Naive thymus-derived CD4-positive, alpha-beta T cell (primary cell): ENCODE measurements around the gene COL6A2. TPM values are rescaled to one million over a fixed set of nuclear protein-coding genes. Genes with fewer than 3 reads are reported as not detected.
"Not testable (repeated sequence)": the region's sequence is repeated elsewhere in the genome, so short reads cannot be mapped to it uniquely, and the experiment has no call there.

Experiments
- ATAC-seq: fragments of 150-1000 bp; cut with Tn5 transposase; 2 replicates; pipeline ENCODE4 v1.10.0; 2021; ENCODE audit warnings: mild to moderate bottlenecking, moderate library complexity
- CTCF ChIA-PET: fragments of 350-600 bp; sonication (Branson Sonifier 250); formaldehyde crosslinking; loops from one replicate; lab custom pipeline; 2021; ENCODE audit warnings: antibody characterized with exemption; lab: Charles Lee
- POLR2A ChIA-PET: fragments of 350-600 bp; sonication (Branson Sonifier 250); formaldehyde crosslinking; loops from one replicate; lab custom pipeline; 2021; ENCODE audit warnings: antibody characterized with exemption, inconsistent platforms; lab: Charles Lee
- DNase-seq, 9 donors: peaks; one replicate each; pipeline versions ENCODE4 v3.0.0 to v3.0.0-alpha.2; 2020 to 2022; ENCODE audit warnings: mixed read lengths in 1 of 9
- H3K27ac ChIP-seq: one replicate; pipeline ENCODE4 v1.7.0; 2013; ENCODE audit warnings: mild to moderate bottlenecking, low read depth, low read length, moderate library complexity
- H3K27me3 ChIP-seq, 2 donors: one replicate each; pipeline ENCODE4 v1.7.0; 2013; ENCODE audit warnings: low read length in 2 of 2, mild to moderate bottlenecking in 2 of 2, moderate library complexity in 2 of 2; ENCODE audit not compliant: control insufficient read depth in 2 of 2, insufficient read depth in 2 of 2
- H3K36me3 ChIP-seq, 3 experiments: 1 replicate in 2 of 3; 2 replicates in 1 of 3; pipeline ENCODE4 v1.7.0; 2013; ENCODE audit warnings: low read length in 3 of 3, mild to moderate bottlenecking in 3 of 3, moderate library complexity in 1 of 3; ENCODE audit not compliant: insufficient read depth in 3 of 3, control insufficient read depth in 2 of 3
- H3K4me1 ChIP-seq, 2 donors: one replicate each; pipeline ENCODE4 v1.7.0; 2013; ENCODE audit warnings: low read length in 2 of 2, mild to moderate bottlenecking in 2 of 2, moderate library complexity in 1 of 2; ENCODE audit not compliant: control insufficient read depth in 2 of 2, insufficient read depth in 2 of 2
- H3K4me3 ChIP-seq: 2 replicates; pipeline ENCODE4 v1.7.0; 2013; ENCODE audit warnings: mild to moderate bottlenecking, low read length
- H3K9me3 ChIP-seq, 3 experiments: 1 replicate in 2 of 3; 2 replicates in 1 of 3; pipeline ENCODE4 v1.7.0; 2013; ENCODE audit warnings: low read length in 3 of 3; ENCODE audit not compliant: control insufficient read depth in 2 of 3
- H3K27ac Mint-ChIP-seq, 9 donors: one replicate each; pipeline ENCODE4 v1.8.0; 2020 to 2022; ENCODE audit warnings: mixed read lengths in 9 of 9, mild to moderate bottlenecking in 8 of 9, moderate library complexity in 5 of 9, inconsistent platforms in 2 of 9
- H3K27me3 Mint-ChIP-seq, 5 donors: one replicate each; pipeline ENCODE4 v1.8.0; 2021 to 2022; ENCODE audit warnings: mixed read lengths in 5 of 5, mild to moderate bottlenecking in 1 of 5
- H3K36me3 Mint-ChIP-seq, 5 donors: one replicate each; pipeline ENCODE4 v1.8.0; 2020 to 2022; ENCODE audit warnings: mixed read lengths in 5 of 5, mild to moderate bottlenecking in 3 of 5, inconsistent platforms in 1 of 5
- H3K4me1 Mint-ChIP-seq, 7 donors: one replicate each; pipeline ENCODE4 v1.8.0; 2020 to 2022; ENCODE audit warnings: mixed read lengths in 7 of 7, mild to moderate bottlenecking in 3 of 7, inconsistent platforms in 1 of 7
- H3K4me3 Mint-ChIP-seq, 10 donors: one replicate each; pipeline ENCODE4 v1.8.0; 2020 to 2022; ENCODE audit warnings: mild to moderate bottlenecking in 10 of 10, mixed read lengths in 10 of 10, moderate library complexity in 6 of 10, inconsistent platforms in 2 of 10
- H3K9me3 Mint-ChIP-seq, 11 donors: one replicate each; pipeline ENCODE4 v1.8.0; 2020 to 2022; ENCODE audit warnings: mixed read lengths in 11 of 11, mild to moderate bottlenecking in 4 of 11, inconsistent platforms in 1 of 11, moderate library complexity in 1 of 11
- intact Hi-C, 2 donors: fragments of 100-400 bp; cut with micrococcal nuclease; formaldehyde crosslinking; loops; one replicate each; pipeline ENCODE4 v1.15.1; 2023
- polyA plus RNA-seq, 2 donors: library from polyadenylated mRNA; unstranded; fragments of 300-500 nt; fragmentation: Illumina TruSeq; gene quantifications; one replicate each; pipeline ENCODE4 v1.2.3, GENCODE V29; 2021
- total RNA-seq, 6 experiments: library from RNA in 5 of 6; stranded (reverse) in 5 of 6; gene quantifications; 1 replicate in 5 of 6; 2 replicates in 1 of 6; pipeline ENCODE4 v1.2.3 and lab custom pipeline; 2021 to 2026

Gene COL6A2
- total and polyA plus RNA-seq, 7 experiments from 2014 or later = 1.7 to 47.7 (median 33.3) TPM

- Histone ChIP-seq H3K4me1 (no peaks in the 10 kb centered on the region), H3K27me3 (no peaks in the 10 kb centered on the region), H3K9me3 (no peaks in the 10 kb centered on the region), H3K36me3 (no peaks in the 10 kb centered on the region), H3K4me3 (no peak overlapping the region), H3K27ac (no peak overlapping the region)
- peaks cover 0 to 2% (median 0%) of the 10 kb centered on the region in 7 donors for H3K4me1 Mint-ChIP-seq
- H3K36me3 Mint-ChIP-seq = no peaks in the 10 kb centered on the region
- ATAC-seq (no peak), DNase-seq (no peak)
- peaks cover 0 to 4% (median 0%) of the 10 kb centered on the region in 5 donors for H3K27me3 Mint-ChIP-seq
- ChIA-PET CTCF (no interaction called here), POLR2A (no interaction called here)
- intact Hi-C loops = no loop called here
- H3K9me3 Mint-ChIP-seq = no peaks in the 10 kb centered on the region
- H3K4me3 Mint-ChIP-seq = peak overlapping the region in 1 of 10 donors; percentile 7
- no peak overlapping the region for H3K27ac Mint-ChIP-seq
Observed at GRCh38 chr21:46137908-46138307, 40.0 kb downstream of the COL6A2 start.

- no peaks in the 10 kb centered on the region for H3K9me3 Mint-ChIP-seq
- ChIA-PET POLR2A (no interaction called here), CTCF (no interaction called here)
- no peaks in the 10 kb centered on the region for H3K36me3 Mint-ChIP-seq
- H3K4me3 Mint-ChIP-seq = no peak overlapping the region
- ATAC-seq (no peak), DNase-seq (no peak)
- Histone ChIP-seq H3K4me3 (no peak overlapping the region), H3K27me3 (no peaks in the 10 kb centered on the region), H3K36me3 (no peaks in the 10 kb centered on the region), H3K4me1 (no peaks in the 10 kb centered on the region), H3K27ac (no peak overlapping the region), H3K9me3 (no peaks in the 10 kb centered on the region)
- H3K4me1 Mint-ChIP-seq = peaks cover 0 to 3% (median 1%) of the 10 kb centered on the region in 7 donors
- H3K27me3 Mint-ChIP-seq = peaks cover 0 to 4% (median 0%) of the 10 kb centered on the region in 5 donors
- no peak overlapping the region for H3K27ac Mint-ChIP-seq
- intact Hi-C loops = no loop called here
Observed at GRCh38 chr21:46138383-46138970, 40.6 kb downstream of the COL6A2 start.

DNA sequence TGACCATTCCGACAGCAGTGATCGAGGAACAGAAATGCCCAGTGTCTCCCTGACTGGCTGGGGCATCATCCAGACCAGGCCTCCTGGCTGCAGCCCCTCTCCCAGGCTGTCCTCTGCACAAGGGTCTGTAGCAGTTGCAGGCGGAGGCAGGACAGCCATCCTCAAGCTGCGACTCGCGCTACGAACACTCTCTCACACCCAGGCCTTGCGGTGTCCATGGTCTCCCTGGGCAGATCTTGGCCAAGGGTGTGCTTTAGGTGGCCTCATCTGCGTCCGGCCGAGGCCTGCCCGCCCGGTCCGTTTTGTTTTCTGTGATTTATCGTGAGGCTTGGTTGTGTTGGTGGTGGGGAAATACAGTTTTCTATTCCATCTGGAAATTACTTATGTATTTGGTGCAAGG is 41.8 kb downstream of the COL6A2 start:
- Mint-ChIP-seq H3K27me3 (peaks cover 0 to 4% (median 0%) of the 10 kb centered on the region in 5 donors), H3K9me3 (no peaks in the 10 kb centered on the region), H3K4me3 (no peak overlapping the region), H3K36me3 (no peaks in the 10 kb centered on the region), H3K4me1 (peaks cover 6 to 11% (median 8%) of the 10 kb centered on the region in 7 donors), H3K27ac (no peak overlapping the region)
- H3K36me3 ChIP-seq = no peaks in the 10 kb centered on the region
- ATAC-seq (no peak), DNase-seq (no peak)
- intact Hi-C loops = loop anchor here (5.0 kb wide), 2 partner anchors 88 to 413 kb away; partner anchors contain the start of gene LSS (in 1 of the 2)
- ChIA-PET POLR2A (no interaction called here), CTCF (no interaction called here)
- H3K4me3 ChIP-seq = no peak overlapping the region
- H3K9me3 ChIP-seq = no peaks in the 10 kb centered on the region
- H3K4me1 ChIP-seq = no peaks in the 10 kb centered on the region
- H3K27ac ChIP-seq = no peak overlapping the region
- H3K27me3 ChIP-seq = no peaks in the 10 kb centered on the region

GRCh38 chr21:46140352-46141003 is 42.6 kb downstream of the COL6A2 start:
- H3K36me3 ChIP-seq, DNase-seq, H3K9me3 Mint-ChIP-seq, ATAC-seq, POLR2A ChIA-PET, H3K4me1 ChIP-seq, H3K4me3 ChIP-seq, H3K27me3 ChIP-seq, H3K9me3 ChIP-seq, CTCF ChIA-PET, H3K27ac ChIP-seq, H3K36me3 Mint-ChIP-seq, H3K27ac Mint-ChIP-seq, H3K27me3 Mint-ChIP-seq: not testable (repeated sequence)
- peaks cover 6 to 13% (median 8%) of the 10 kb centered on the region in 7 donors for H3K4me1 Mint-ChIP-seq
- H3K4me3 Mint-ChIP-seq = peak overlapping the region in 1 of 10 donors; percentile 29
- intact Hi-C loops = loop anchor here (5.0 kb wide), 2 partner anchors 87 to 412 kb away; partner anchors contain the start of gene LSS (in 1 of the 2)

GRCh38 chr21:46141767-46142581 is 44.1 kb downstream of the COL6A2 start:
- POLR2A ChIA-PET = interaction anchor here (0.6 kb wide), 1 partner anchor 329 kb away, joined by 4 read pairs; no protein-coding TSS in a partner anchor
- no peaks in the 10 kb centered on the region for H3K27me3 Mint-ChIP-seq
- no peak overlapping the region for H3K4me3 Mint-ChIP-seq
- no peaks in the 10 kb centered on the region for H3K36me3 Mint-ChIP-seq
- Histone ChIP-seq H3K27me3 (no peaks in the 10 kb centered on the region), H3K36me3 (no peaks in the 10 kb centered on the region), H3K27ac (no peak overlapping the region), H3K4me3 (no peak overlapping the region), H3K4me1 (no peaks in the 10 kb centered on the region), H3K9me3 (no peaks in the 10 kb centered on the region)
- intact Hi-C loops = loop anchor here (2.0 to 5.0 kb wide), 3 partner anchors 85 to 410 kb away; partner anchors contain the start of genes LSS (in 1 of the 2) and MCM3AP (in 1 of the 2)
- peaks cover 6 to 13% (median 8%) of the 10 kb centered on the region in 7 donors for H3K4me1 Mint-ChIP-seq
- peak overlapping the region in 1 of 9 donors; percentile 64 for H3K27ac Mint-ChIP-seq
- CTCF ChIA-PET = interaction anchor here (0.6 to 2.1 kb wide), 6 partner anchors 11 to 515 kb away, joined by 3 to 10 read pairs (median 8); a partner anchor contains a TSS
- DNase-seq = no peak
- ATAC-seq = no peak
- no peaks in the 10 kb centered on the region for H3K9me3 Mint-ChIP-seq
